Stimulated activated naive B cell treated with anti-CD40 and anti-IgM and Interleukin-4, amounts not matched to agents 10 μg/mL and 1 μg/mL and 100 μg/mL, for 72 hours (primary cell): Measurements from ENCODE around the gene RHOD.

Experiments used
- ATAC-seq, 2 donors: fragments of 150-1000 bp; cut with Tn5 transposase; replicated peaks; 2 replicates each; pipeline ENCODE4 v1.10.0; 2021; ENCODE audit warnings: moderate library complexity in 1 of 2
- DNase-seq: peaks from one replicate; pipeline ENCODE4 v3.0.0; 2021
- H3K27ac Mint-ChIP-seq: one replicate; pipeline ENCODE4 v1.8.0; 2022; ENCODE audit warnings: mild to moderate bottlenecking, mixed read lengths
- H3K27me3 Mint-ChIP-seq, 2 donors: one replicate each; pipeline ENCODE4 v1.8.0; 2022; ENCODE audit warnings: mixed read lengths in 2 of 2
- H3K36me3 Mint-ChIP-seq, 2 donors: one replicate each; pipeline ENCODE4 v1.8.0; 2022; ENCODE audit warnings: mixed read lengths in 2 of 2, mild to moderate bottlenecking in 1 of 2
- H3K4me1 Mint-ChIP-seq, 2 donors: one replicate each; pipeline ENCODE4 v1.8.0; 2022; ENCODE audit warnings: mixed read lengths in 2 of 2, mild to moderate bottlenecking in 1 of 2
- H3K4me3 Mint-ChIP-seq, 2 donors: one replicate each; pipeline ENCODE4 v1.8.0; 2022; ENCODE audit warnings: mild to moderate bottlenecking in 2 of 2, mixed read lengths in 2 of 2, moderate library complexity in 1 of 2
- H3K9me3 Mint-ChIP-seq, 2 donors: one replicate each; pipeline ENCODE4 v1.8.0; 2022; ENCODE audit warnings: mixed read lengths in 2 of 2, mild to moderate bottlenecking in 1 of 2

RHOD gene

DNA sequence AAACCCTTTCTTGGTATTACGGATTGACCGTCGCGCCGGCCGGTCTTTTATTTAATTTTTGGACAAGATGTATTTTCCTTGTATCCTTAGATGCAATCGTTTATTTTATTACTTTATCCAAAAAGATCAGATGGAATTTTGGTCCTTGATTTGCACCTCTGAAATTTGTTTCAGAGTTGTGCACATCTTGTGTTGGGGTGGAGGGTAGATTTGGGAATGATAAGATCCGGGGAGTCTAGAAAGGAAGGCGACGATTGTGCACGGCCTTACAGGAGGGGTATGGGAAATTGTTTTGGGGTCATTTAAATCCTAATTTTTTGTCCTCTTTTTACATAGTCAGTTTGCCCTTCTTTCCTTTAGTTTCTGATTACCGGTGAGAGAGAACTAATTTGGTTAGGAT, 63.8 kb downstream of the RHOD start:
- H3K9me3 Mint-ChIP-seq = no peaks in the 10 kb centered on the region
- no peaks in the 10 kb centered on the region for H3K27me3 Mint-ChIP-seq
- H3K27ac Mint-ChIP-seq = peak overlapping the region; percentile 98
- no peak for ATAC-seq
- DNase-seq = no peak
- H3K36me3 Mint-ChIP-seq = peaks cover 16% of the 10 kb centered on the region in 2 donors
- peak overlapping the region; percentile 99 for H3K4me3 Mint-ChIP-seq
- peaks cover 11 to 33% of the 10 kb centered on the region in 2 donors for H3K4me1 Mint-ChIP-seq

DNA sequence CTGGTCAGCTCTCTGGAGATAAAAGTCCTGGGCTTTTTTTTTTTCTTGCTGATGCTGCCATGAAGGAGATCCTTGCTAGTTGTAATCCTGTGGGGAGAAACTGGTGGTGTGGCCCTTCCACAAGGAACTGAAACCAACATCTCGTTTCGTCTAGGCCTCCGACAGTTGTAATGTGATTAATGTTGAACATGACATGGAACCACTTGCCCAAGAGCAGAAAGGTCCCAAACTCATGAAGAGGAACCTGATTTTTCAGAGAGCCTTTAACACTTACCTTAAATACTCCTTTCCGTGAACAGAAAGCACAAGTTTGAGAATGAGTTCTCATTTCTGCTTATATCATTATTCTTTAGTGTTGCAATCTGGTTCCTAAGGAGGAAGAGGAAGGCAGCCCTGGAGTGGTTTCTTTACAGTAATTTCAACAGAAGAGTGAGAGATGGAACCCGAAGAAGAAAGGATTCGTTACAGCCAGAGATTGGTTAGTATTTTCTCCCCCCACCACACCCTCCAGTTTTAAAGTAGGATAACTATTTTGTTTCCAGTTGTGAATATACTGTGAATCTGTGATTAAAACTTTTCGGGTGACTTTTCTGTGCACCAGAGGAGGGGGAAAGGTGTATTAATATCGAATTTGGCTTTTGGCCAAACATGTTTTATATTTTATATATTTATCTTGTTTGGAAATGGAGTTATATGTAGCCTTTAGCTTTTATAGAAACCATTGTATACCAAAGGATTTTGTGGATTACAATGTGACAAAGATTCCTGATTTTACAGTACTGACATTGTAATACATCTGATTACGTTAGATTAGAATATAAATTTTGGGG, 64.4 kb downstream of the RHOD start:
- H3K36me3 Mint-ChIP-seq = peaks cover 16% of the 10 kb centered on the region in 2 donors
- H3K27ac Mint-ChIP-seq = peak overlapping the region; percentile 98
- H3K4me3 Mint-ChIP-seq = peak overlapping the region; percentile 99
- H3K4me1 Mint-ChIP-seq = peaks cover 10 to 28% of the 10 kb centered on the region in 2 donors
- peak; percentile 50 to 56 for ATAC-seq
- H3K9me3 Mint-ChIP-seq = no peaks in the 10 kb centered on the region
- H3K27me3 Mint-ChIP-seq = no peaks in the 10 kb centered on the region
- peak; percentile 62 for DNase-seq
